ENCODE measurements around the gene COL4A2.

DNA sequence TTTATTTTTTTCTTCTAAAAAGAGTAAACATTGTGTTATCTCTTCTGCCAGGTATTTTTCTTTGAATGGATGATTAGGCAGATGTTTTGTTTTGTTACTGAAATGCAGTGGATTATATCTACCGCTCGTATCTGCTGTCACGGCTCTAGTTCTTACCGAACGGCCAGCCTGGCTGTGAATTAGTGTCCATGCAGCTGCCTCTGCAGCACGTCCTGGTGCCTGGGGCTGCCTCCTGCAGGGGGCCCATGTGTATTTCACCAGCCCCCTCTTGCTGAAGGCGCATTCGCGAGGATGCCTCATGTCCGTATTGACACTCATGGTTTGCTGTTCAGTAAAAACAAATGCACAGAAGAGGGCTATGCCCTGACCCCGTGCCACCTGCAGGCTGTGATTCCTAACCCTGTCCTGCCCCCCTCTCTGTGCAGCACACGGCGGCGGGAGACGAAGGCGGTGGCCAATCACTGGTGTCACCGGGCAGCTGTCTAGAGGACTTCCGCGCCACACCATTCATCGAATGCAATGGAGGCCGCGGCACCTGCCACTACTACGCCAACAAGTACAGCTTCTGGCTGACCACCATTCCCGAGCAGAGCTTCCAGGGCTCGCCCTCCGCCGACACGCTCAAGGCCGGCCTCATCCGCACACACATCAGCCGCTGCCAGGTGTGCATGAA lies 204.6 kb downstream of the COL4A2 start:
- no peak for TF ChIP-seq EHF (CRISPR knock-in tag; IDR thresholded peaks at IDR 0.05)
- TF ChIP-seq NFE2L2 (conservative IDR thresholded peaks at IDR 0.05; ENCODE audit: low read length), result no peak
- no peak for TF ChIP-seq CEBPB (IDR thresholded peaks at IDR 0.05)
- TF ChIP-seq GATA3 (IDR thresholded peaks at IDR 0.05; ENCODE audit: borderline replicate concordance), result no peak
- TF ChIP-seq, protein P1, sequence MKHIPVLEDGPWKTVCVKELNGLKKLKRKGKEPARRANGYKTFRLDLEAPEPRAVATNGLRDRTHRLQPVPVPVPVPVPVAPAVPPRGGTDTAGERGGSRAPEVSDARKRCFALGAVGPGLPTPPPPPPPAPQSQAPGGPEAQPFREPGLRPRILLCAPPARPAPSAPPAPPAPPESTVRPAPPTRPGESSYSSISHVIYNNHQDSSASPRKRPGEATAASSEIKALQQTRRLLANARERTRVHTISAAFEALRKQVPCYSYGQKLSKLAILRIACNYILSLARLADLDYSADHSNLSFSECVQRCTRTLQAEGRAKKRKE (CRISPR knock-in tag; IDR thresholded peaks at IDR 0.05; ENCODE audit: low read depth), result no peak
- TF ChIP-seq POLR2A (IDR thresholded peaks at IDR 0.05; ENCODE audit: low read length), result no peak
- no peak for TF ChIP-seq ZSCAN20 (CRISPR knock-in tag; IDR thresholded peaks at IDR 0.05)
- TF ChIP-seq, protein P2, sequence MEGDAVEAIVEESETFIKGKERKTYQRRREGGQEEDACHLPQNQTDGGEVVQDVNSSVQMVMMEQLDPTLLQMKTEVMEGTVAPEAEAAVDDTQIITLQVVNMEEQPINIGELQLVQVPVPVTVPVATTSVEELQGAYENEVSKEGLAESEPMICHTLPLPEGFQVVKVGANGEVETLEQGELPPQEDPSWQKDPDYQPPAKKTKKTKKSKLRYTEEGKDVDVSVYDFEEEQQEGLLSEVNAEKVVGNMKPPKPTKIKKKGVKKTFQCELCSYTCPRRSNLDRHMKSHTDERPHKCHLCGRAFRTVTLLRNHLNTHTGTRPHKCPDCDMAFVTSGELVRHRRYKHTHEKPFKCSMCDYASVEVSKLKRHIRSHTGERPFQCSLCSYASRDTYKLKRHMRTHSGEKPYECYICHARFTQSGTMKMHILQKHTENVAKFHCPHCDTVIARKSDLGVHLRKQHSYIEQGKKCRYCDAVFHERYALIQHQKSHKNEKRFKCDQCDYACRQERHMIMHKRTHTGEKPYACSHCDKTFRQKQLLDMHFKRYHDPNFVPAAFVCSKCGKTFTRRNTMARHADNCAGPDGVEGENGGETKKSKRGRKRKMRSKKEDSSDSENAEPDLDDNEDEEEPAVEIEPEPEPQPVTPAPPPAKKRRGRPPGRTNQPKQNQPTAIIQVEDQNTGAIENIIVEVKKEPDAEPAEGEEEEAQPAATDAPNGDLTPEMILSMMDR (IDR thresholded peaks at IDR 0.05), result no peak
- TF ChIP-seq, protein P3, sequence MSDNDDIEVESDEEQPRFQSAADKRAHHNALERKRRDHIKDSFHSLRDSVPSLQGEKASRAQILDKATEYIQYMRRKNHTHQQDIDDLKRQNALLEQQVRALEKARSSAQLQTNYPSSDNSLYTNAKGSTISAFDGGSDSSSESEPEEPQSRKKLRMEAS (IDR thresholded peaks at IDR 0.05), result no peak
- TF ChIP-seq, protein P4, sequence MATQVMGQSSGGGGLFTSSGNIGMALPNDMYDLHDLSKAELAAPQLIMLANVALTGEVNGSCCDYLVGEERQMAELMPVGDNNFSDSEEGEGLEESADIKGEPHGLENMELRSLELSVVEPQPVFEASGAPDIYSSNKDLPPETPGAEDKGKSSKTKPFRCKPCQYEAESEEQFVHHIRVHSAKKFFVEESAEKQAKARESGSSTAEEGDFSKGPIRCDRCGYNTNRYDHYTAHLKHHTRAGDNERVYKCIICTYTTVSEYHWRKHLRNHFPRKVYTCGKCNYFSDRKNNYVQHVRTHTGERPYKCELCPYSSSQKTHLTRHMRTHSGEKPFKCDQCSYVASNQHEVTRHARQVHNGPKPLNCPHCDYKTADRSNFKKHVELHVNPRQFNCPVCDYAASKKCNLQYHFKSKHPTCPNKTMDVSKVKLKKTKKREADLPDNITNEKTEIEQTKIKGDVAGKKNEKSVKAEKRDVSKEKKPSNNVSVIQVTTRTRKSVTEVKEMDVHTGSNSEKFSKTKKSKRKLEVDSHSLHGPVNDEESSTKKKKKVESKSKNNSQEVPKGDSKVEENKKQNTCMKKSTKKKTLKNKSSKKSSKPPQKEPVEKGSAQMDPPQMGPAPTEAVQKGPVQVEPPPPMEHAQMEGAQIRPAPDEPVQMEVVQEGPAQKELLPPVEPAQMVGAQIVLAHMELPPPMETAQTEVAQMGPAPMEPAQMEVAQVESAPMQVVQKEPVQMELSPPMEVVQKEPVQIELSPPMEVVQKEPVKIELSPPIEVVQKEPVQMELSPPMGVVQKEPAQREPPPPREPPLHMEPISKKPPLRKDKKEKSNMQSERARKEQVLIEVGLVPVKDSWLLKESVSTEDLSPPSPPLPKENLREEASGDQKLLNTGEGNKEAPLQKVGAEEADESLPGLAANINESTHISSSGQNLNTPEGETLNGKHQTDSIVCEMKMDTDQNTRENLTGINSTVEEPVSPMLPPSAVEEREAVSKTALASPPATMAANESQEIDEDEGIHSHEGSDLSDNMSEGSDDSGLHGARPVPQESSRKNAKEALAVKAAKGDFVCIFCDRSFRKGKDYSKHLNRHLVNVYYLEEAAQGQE (IDR thresholded peaks at IDR 0.05), result no peak
- no peak for TF ChIP-seq FOSL2 (IDR thresholded peaks at IDR 0.05)
- TF ChIP-seq FOSL2 (CRISPR knock-in tag; IDR thresholded peaks at IDR 0.05), result no peak
- no peak for TF ChIP-seq CBX8 (IDR thresholded peaks at IDR 0.05)
